Osteoblast (primary cell): Measurements from ENCODE around the gene MYADML2. TPM values are rescaled to one million over a fixed set of nuclear protein-coding genes. Genes with fewer than 3 reads are reported as not detected.
A peak's percentile ranks its signal among the peaks of the same experiment; 100 is the strongest.

Experiments used
- DNase-seq: peaks from one replicate; pipeline ENCODE4 v3.0.0; 2011; ENCODE audit warnings: low spot score, mixed read lengths; ENCODE audit not compliant: insufficient read length; ENCODE audit errors: missing footprints
- H2AFZ ChIP-seq: 2 replicates; pipeline ENCODE4 v1.6.0; 2011; ENCODE audit warnings: mild to moderate bottlenecking, low read length
- H3K27ac ChIP-seq: 2 replicates; pipeline ENCODE4 v1.5.1; 2011; ENCODE audit warnings: mild to moderate bottlenecking, low read depth, low read length, moderate library complexity
- H3K27me3 ChIP-seq: 2 replicates; pipeline ENCODE4 v1.6.0; 2012; ENCODE audit warnings: mild to moderate bottlenecking, control low read depth, inconsistent platforms, low read length, moderate library complexity; ENCODE audit not compliant: insufficient read depth
- H3K36me3 ChIP-seq: 2 replicates; pipeline ENCODE4 v1.5.1; 2011; ENCODE audit warnings: mild to moderate bottlenecking, low read length, control low read depth, moderate library complexity; ENCODE audit not compliant: insufficient read depth
- H3K4me1 ChIP-seq: 2 replicates; pipeline ENCODE4 v1.5.1; 2011; ENCODE audit warnings: mild to moderate bottlenecking, low read length, control low read depth, moderate library complexity; ENCODE audit not compliant: insufficient read depth
- H3K4me2 ChIP-seq: 2 replicates; pipeline ENCODE4 v1.6.0; 2011; ENCODE audit warnings: mild to moderate bottlenecking, low read length; ENCODE audit not compliant: insufficient read depth
- H3K4me3 ChIP-seq: fragments of 200-600 bp; sonication (generic); 3 replicates; pipeline ENCODE4 v1.5.1; 2012; ENCODE audit warnings: mild to moderate bottlenecking, low read length, inconsistent platforms; ENCODE audit not compliant: insufficient read depth
- H3K79me2 ChIP-seq: 2 replicates; pipeline ENCODE4 v1.6.0; 2012; ENCODE audit warnings: mild to moderate bottlenecking, low read length, control low read depth, inconsistent platforms; ENCODE audit not compliant: insufficient read depth
- H3K9me3 ChIP-seq: 2 replicates; pipeline ENCODE4 v1.5.1; 2011; ENCODE audit warnings: low read depth, low read length, control low read depth
- H4K20me1 ChIP-seq: 2 replicates; pipeline ENCODE4 v1.6.0; 2012; ENCODE audit warnings: mild to moderate bottlenecking, low read length, control low read depth; ENCODE audit not compliant: insufficient read depth
- CTCF ChIP-seq: IDR thresholded peaks from 2 replicates; pipeline ENCODE4 v1.5.1; 2011; ENCODE audit warnings: mild to moderate bottlenecking, low read depth, low read length, moderate library complexity; ENCODE audit errors: extremely low read depth
- total RNA-seq: library from RNA; depleted of rRNA; stranded (reverse); fragments of >200 nt; gene quantifications from 2 replicates; pipeline ENCODE4 v1.2.3, GENCODE V29; 2012

Gene MYADML2
- total RNA-seq, 1 donor, result not detected

- H4K20me1 ChIP-seq, result peaks cover 3% of the 10 kb centered on the region
- no peak overlapping the region for H2AFZ ChIP-seq
- H3K27ac ChIP-seq, result no peak overlapping the region
- H3K4me3 ChIP-seq, result no peak overlapping the region
- H3K79me2 ChIP-seq, result no peaks in the 10 kb centered on the region
- H3K4me2 ChIP-seq, result no peak overlapping the region
- no peaks in the 10 kb centered on the region for H3K4me1 ChIP-seq
- H3K9me3 ChIP-seq, result no peaks in the 10 kb centered on the region
- no peak for TF ChIP-seq CTCF
- DNase-seq, result peak; percentile 73
- H3K27me3 ChIP-seq, result peaks cover 43% of the 10 kb centered on the region
- no peaks in the 10 kb centered on the region for H3K36me3 ChIP-seq
Measured at GRCh38 chr17:81958633-81959342, 11.8 kb upstream of the MYADML2 start.

- Histone ChIP-seq H3K4me3 (no peak overlapping the region), H3K36me3 (no peaks in the 10 kb centered on the region), H3K4me1 (no peaks in the 10 kb centered on the region), H2AFZ (no peak overlapping the region), H3K4me2 (no peak overlapping the region), H4K20me1 (peaks cover 3% of the 10 kb centered on the region), H3K27ac (no peak overlapping the region), H3K79me2 (no peaks in the 10 kb centered on the region), H3K27me3 (peaks cover 38% of the 10 kb centered on the region), H3K9me3 (no peaks in the 10 kb centered on the region)
- DNase-seq, result peak; percentile 77
- no peak for TF ChIP-seq CTCF
Measured at GRCh38 chr17:81957691-81958432, 10.8 kb upstream of the MYADML2 start.

GRCh38 chr17:81956607-81957589, 9.9 kb upstream of the MYADML2 start:
- H3K4me2 ChIP-seq, result no peak overlapping the region
- TF ChIP-seq CTCF, result no peak
- H3K27me3 ChIP-seq, result peaks cover 29% of the 10 kb centered on the region
- H3K4me1 ChIP-seq, result no peaks in the 10 kb centered on the region
- H3K79me2 ChIP-seq, result no peaks in the 10 kb centered on the region
- no peak overlapping the region for H2AFZ ChIP-seq
- H3K27ac ChIP-seq, result no peak overlapping the region
- no peak overlapping the region for H3K4me3 ChIP-seq
- DNase-seq, result peak; percentile 76
- peaks cover 3% of the 10 kb centered on the region for H4K20me1 ChIP-seq
- no peaks in the 10 kb centered on the region for H3K9me3 ChIP-seq
- no peaks in the 10 kb centered on the region for H3K36me3 ChIP-seq
